Adrenal gland (tissue), 12 donors: Measurements from ENCODE around the gene CUL3. TPM values are rescaled to one million over a fixed set of nuclear protein-coding genes. Genes with fewer than 3 reads are reported as not detected.

Experiments
- DNase-seq, 7 donors: peaks; one replicate each; pipeline ENCODE4 v3.0.0-alpha.2; 2019 to 2020
- H3K27ac ChIP-seq, 5 donors: fragments of 200-600 bp; sonication (generic) in 4 of 5; 1 replicate in 3 of 5; 2 replicates in 2 of 5; pipeline versions ENCODE4 v1.5.1 to v1.8.0; 2016 to 2020; ENCODE audit warnings: mild to moderate bottlenecking in 1 of 5
- H3K27me3 ChIP-seq: fragments of 200-600 bp; 2 replicates; pipeline ENCODE4 v1.8.0; 2021
- H3K36me3 ChIP-seq, 2 donors: fragments of 200-600 bp; replicated peaks in 1 of 2; 1 replicate in 1 of 2; 2 replicates in 1 of 2; pipeline versions ENCODE4 v1.5.1 to v1.8.0; 2018 to 2022
- H3K4me1 ChIP-seq, 2 donors: fragments of 200-600 bp; replicated peaks in 1 of 2; 1 replicate in 1 of 2; 2 replicates in 1 of 2; pipeline versions ENCODE4 v1.5.1 to v1.8.0; 2018 to 2021
- H3K4me3 ChIP-seq, 4 donors: fragments of 200-600 bp; sonication (generic) in 3 of 4; one replicate each; pipeline ENCODE4 v1.5.1; 2016 to 2018
- H3K9me3 ChIP-seq, 3 donors: fragments of 200-600 bp; sonication (generic) in 1 of 3; replicated peaks in 1 of 3; 1 replicate in 2 of 3; 2 replicates in 1 of 3; pipeline versions ENCODE4 v1.5.1 to v1.8.0; 2016 to 2021
- POLR2A ChIP-seq, 2 donors: fragments of 450-650 bp; IDR thresholded peaks; one replicate each; pipeline ENCODE4 v1.6.1; 2017; ENCODE audit warnings: antibody characterized with exemption in 2 of 2, mild to moderate bottlenecking in 2 of 2, moderate library complexity in 1 of 2
- WGBS, 4 donors: extraction: QIAGEN DNeasy Blood & Tissue Kit in 2 of 4; methylation state at CpG; one replicate each; pipeline versions ENCODE4 v1.1.5 to v1.1.7; 2013 to 2017; 5-methylcytosine and 5-hydroxymethylcytosine counted together
- intact Hi-C, 2 donors: fragments of 100-400 bp; cut with DNase I; formaldehyde crosslinking; loops; one replicate each; pipeline versions ENCODE4 v1.14.1 to v1.15.0; 2022 to 2023
- polyA plus RNA-seq, 3 donors: library from polyadenylated mRNA; stranded (reverse); fragments of 200-250 nt in 2 of 3; fragments of 350-450 nt in 1 of 3; fragmentation: Illumina TruSeq in 1 of 3; extraction: RNeasy Lipid Tissue Mini Kit (QIAGEN cat#74804) in 1 of 3; gene quantifications; one replicate each; pipeline ENCODE4 v1.2.3, GENCODE V29; 2013 to 2014
- total RNA-seq, 9 donors: library from RNA; depleted of rRNA in 4 of 9; stranded (reverse); fragments of >200 nt in 4 of 9; fragments of 120-200 nt in 1 of 9; fragmentation: NEBNext Ultra II Directional in 1 of 9; extraction: Animal tissue kit (Norgen Biotek cat#: 25700) in 1 of 9; gene quantifications; one replicate each; pipeline versions ENCODE4 v1.1.0 to v1.2.4, GENCODE V29; 2013 to 2023
- TF ChIP-seq, protein P1 (sequence below), 6 experiments: fragments of 450-650 bp in 4 of 6; fragments of 200-600 bp in 2 of 6; sonication (generic) in 1 of 6; IDR thresholded peaks; 1 replicate in 5 of 6; 2 replicates in 1 of 6; pipeline versions ENCODE4 v1.5.1 to v1.8.0; 2016 to 2021; ENCODE audit warnings: antibody characterized with exemption in 6 of 6, mild to moderate bottlenecking in 2 of 6, moderate library complexity in 1 of 6
- donor health status: healthy with polysubstance abuse.
- donor health status: Bipolar disorder and iron deficiency.
- donor health status: DM: yes; HTN: yes; CAD: no.
- donor health status: DM: no; HTN: no; CAD: no.
- donor health status: DM: no; HTN: no; CAD: no.
- donor health status: DM: yes; HTN: yes; CAD: no.

CUL3 gene
- total and polyA plus RNA-seq, 12 donors = 40.5 to 122 (median 75.0) TPM

DNA sequence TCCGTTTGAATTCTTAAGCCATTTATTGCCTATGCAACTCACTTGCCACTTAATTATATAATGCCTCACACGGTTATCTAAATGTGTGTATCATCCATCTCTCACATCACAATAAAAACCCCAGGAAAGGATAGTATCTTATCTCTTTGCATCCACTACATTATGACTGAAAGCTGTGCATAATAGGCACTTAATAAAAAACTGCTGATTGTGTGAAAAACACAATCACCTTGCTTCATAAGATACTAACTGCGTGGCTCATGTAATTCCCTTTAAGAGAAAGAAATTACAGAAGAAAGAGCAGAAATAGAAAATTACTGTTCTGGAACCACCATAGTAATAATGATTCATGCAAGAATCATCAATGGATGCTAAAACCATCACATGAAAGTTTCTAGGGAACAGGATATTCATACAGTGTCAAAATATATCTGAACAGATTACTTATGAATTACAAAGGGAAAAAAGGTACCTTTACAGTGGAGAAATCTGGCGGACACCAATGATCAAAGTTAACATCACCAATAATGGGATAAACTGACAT lies 29.3 kb downstream of the CUL3 start:
- H3K9me3 ChIP-seq = no peaks in the 10 kb centered on the region
- H3K4me1 ChIP-seq = peaks cover 0 to 9% of the 10 kb centered on the region in 2 donors
- no peak overlapping the region for H3K27ac ChIP-seq
- WGBS, 4 donors = 81 to 92% (median 92%) methylated on average over 4 of the region's 4 CpGs
- H3K27me3 ChIP-seq = no peaks in the 10 kb centered on the region
- TF ChIP-seq, protein P1, sequence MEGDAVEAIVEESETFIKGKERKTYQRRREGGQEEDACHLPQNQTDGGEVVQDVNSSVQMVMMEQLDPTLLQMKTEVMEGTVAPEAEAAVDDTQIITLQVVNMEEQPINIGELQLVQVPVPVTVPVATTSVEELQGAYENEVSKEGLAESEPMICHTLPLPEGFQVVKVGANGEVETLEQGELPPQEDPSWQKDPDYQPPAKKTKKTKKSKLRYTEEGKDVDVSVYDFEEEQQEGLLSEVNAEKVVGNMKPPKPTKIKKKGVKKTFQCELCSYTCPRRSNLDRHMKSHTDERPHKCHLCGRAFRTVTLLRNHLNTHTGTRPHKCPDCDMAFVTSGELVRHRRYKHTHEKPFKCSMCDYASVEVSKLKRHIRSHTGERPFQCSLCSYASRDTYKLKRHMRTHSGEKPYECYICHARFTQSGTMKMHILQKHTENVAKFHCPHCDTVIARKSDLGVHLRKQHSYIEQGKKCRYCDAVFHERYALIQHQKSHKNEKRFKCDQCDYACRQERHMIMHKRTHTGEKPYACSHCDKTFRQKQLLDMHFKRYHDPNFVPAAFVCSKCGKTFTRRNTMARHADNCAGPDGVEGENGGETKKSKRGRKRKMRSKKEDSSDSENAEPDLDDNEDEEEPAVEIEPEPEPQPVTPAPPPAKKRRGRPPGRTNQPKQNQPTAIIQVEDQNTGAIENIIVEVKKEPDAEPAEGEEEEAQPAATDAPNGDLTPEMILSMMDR (IDR thresholded peaks at IDR 0.05) = no peak
- no peak for TF ChIP-seq POLR2A (IDR thresholded peaks at IDR 0.05)
- DNase-seq = no peak
- H3K36me3 ChIP-seq = no peaks in the 10 kb centered on the region
- intact Hi-C loops = no loop called here
- H3K4me3 ChIP-seq = no peak overlapping the region

DNA sequence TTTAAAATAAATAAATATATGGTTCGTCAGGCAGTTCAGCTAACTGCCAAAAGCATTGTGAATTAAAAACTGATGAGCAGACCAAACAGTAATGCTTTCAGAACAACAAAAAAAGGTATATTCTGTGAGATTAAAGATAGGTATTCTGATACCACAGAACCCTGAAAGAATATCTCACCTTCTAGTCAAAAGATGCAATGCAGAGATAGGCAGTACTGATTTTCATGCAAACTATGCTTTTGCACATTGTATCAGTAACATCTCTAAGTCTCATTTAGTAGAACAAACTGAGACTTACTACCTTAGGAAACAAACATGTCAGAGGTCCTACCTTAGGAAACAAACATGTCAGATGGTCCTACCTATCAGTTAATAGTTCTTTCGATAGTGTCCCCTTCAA lies 32.4 kb downstream of the CUL3 start:
- Histone ChIP-seq H3K4me1 (peaks cover 0 to 7% of the 10 kb centered on the region in 2 donors), H3K36me3 (no peaks in the 10 kb centered on the region), H3K27ac (no peak overlapping the region), H3K9me3 (no peaks in the 10 kb centered on the region), H3K4me3 (no peak overlapping the region), H3K27me3 (no peaks in the 10 kb centered on the region)
- 94 to 99% (median 97%) methylated on average over 2 of the region's 2 CpGs for WGBS, 4 donors
- no peak for TF ChIP-seq POLR2A (IDR thresholded peaks at IDR 0.05)
- TF ChIP-seq, protein P1 (IDR thresholded peaks at IDR 0.05) = no peak
- intact Hi-C loops = no loop called here
- DNase-seq = no peak

DNA sequence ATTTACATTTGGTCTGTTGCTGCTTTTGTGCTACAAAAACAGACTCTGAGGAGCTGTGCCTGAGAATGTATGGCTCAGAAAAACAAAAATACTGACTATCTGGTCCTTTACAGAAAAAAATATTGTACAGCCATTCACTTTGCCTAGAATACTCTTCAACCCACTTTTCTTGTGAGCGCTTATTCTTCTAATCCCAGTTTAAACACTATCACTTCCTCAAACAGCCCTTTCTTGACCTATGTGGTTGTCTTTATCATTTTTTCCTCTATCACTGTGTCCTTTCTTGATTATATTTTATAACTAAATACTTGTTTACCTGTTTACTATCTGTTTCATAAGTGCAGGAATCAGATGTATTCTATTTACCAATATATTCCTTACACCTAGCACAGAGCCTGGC lies 33.5 kb downstream of the CUL3 start:
- DNase-seq = no peak
- H3K9me3 ChIP-seq = no peaks in the 10 kb centered on the region
- no peak overlapping the region for H3K4me3 ChIP-seq
- intact Hi-C loops = no loop called here
- H3K27me3 ChIP-seq = no peaks in the 10 kb centered on the region
- no peak overlapping the region for H3K27ac ChIP-seq
- 95 to 100% (median 98%) methylated on average over 1 of the region's 1 CpG for WGBS, 4 donors
- no peaks in the 10 kb centered on the region for H3K36me3 ChIP-seq
- H3K4me1 ChIP-seq = peaks cover 0 to 11% of the 10 kb centered on the region in 2 donors
- TF ChIP-seq POLR2A (IDR thresholded peaks at IDR 0.05) = no peak
- TF ChIP-seq, protein P1 (IDR thresholded peaks at IDR 0.05) = no peak

DNA sequence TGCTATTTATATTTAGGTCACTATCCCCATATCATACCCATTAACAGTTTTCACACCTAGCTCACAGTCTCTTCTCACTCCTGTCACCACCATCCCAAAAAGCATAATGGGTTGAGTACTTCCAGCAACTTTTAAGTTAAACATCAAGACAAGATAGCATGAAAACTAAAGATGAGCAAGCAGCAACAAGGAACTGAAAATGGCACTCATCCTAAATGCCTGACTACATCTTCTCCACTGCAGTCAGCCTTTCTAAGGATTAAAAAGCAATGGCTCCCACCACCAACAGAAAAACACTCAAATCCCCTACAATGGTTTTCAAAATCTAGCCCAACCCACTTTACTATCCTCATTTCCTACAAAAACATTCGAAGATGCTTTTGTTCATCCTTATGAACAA lies 38.2 kb downstream of the CUL3 start:
- Histone ChIP-seq H3K27ac (no peak overlapping the region), H3K36me3 (no peaks in the 10 kb centered on the region), H3K4me1 (peaks cover 9 to 35% of the 10 kb centered on the region in 2 donors), H3K4me3 (no peak overlapping the region), H3K9me3 (no peaks in the 10 kb centered on the region), H3K27me3 (no peaks in the 10 kb centered on the region)
- intact Hi-C loops = no loop called here
- TF ChIP-seq, protein P1 (IDR thresholded peaks at IDR 0.05) = no peak
- TF ChIP-seq POLR2A (IDR thresholded peaks at IDR 0.05) = no peak
- 40 to 100% (median 99%) methylated on average over 1 of the region's 1 CpG for WGBS, 4 donors
- DNase-seq = no peak
